22Rv1 (cell line): Measurements from ENCODE around the gene PREP.
A peak's percentile ranks its signal among the peaks of the same experiment; 100 is the strongest.

Source experiments
- CTCF ChIP-seq: fragments of 450-650 bp; IDR thresholded peaks from 2 replicates; pipeline ENCODE4 v1.5.1; 2017; ENCODE audit warnings: mild to moderate bottlenecking
- ZFX ChIP-seq: fragments of 450-650 bp; IDR thresholded peaks from 2 replicates; pipeline ENCODE4 v1.6.1; 2017; ENCODE audit warnings: antibody characterized with exemption, borderline replicate concordance

DNA sequence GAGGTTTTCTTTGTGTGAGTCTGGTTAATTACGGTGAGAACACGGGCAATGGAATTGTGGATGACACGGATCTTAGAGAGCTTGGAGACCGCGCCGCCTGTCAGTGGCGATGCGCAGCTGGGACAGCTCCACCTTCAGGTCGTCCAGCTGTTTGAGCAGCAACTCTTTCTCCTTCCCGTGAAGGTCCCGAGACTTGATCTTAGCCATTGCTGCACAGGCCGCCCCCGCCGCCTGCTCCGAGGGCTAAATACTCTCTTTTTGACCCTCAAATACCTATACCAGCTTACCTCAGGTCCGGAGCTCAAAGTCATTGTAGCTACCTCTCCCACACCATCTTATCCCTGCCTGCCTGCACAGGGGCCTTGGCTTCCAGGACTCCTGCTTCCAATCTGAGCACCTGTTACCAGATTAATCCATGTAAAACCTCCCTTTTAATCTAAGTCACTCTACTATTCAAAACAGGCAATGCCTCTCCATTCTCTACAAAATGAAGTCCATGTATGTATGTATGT lies 100.2 kb downstream of the PREP start:
- peak; percentile 93 for TF ChIP-seq CTCF
- no peak for TF ChIP-seq ZFX
